ENCODE results near the gene CAMLG.

The CAMLG gene

DNA sequence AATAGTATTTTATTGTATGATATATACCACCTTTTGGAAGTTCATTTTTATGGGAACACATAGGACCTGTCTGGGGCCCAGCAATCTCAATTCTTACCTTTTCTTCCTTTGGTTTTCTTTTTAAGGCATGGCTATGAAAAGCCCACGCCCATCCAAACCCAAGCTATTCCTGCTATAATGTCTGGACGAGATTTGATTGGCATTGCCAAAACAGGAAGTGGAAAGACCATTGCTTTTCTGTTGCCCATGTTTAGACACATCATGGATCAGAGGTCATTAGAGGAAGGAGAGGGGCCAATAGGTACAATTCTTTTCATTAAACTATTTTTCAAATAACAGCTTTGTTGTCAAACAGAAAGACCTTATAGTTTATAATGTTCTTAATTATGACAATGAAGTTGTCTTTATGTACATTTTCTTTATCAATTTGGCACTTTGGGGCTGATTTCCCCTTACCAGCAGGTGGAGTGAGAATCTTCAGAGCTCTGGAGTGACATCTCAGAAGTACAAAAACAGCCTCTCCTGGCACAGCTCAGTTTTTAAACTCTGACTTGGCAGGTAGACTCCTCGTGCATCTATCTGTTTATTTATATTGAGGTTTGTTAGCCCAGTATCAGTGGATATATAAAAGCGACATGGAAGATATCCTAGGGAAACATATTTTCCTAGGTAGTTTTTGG lies 46.0 kb downstream of the CAMLG start:
- no peak for DNase-seq (ENCODE audit: low spot score)

DNA sequence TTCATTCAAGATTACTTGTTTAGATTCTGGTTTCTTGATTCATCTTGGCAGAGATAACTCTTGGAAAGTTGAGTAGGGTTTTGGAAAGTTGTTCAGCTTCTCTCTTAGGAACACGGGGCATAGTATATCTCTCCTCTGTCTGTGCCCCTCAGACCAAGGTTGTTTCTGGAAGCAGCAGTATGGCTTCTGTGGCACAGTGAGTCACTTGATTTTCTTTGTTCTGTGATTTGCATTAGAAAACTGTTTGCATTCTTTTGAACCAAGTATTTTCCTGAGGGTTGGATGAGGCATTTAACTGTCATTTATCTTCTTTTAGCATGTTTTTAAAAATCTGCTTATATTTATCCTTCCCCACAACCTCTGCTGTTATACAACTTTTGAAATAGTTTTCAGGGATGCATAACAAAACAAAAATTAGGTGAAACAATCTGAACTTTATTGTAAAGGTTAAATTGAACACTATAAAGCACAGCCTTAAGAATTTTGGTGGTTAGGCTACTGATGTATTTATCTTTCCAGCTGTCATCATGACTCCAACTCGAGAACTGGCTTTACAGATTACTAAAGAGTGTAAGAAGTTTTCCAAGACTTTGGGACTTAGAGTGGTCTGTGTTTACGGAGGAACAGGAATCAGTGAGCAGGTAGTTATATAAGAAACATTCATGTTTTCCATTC lies 46.7 kb downstream of the CAMLG start:
- DNase-seq (ENCODE audit: low spot score), result no peak

DNA sequence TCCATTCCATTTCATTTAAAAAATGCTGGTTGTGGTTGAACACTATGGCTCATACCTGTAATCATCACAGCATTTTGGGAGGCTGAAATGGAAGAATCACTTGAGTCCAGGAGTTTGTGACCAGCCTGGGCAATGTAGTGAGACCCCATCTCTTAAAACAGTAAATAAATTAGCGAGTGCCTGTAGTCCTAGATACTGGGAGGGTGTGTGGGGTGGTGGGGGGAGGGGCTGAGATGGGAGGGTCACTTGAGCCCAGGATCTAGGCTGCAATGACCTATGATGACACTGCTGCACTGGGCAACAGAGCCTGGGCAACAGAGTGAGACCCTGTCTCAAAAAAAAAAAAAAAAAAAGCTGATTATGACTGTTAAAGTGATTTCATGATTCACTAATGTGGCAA lies 49.3 kb downstream of the CAMLG start:
- no peak for DNase-seq (ENCODE audit: low spot score)

DNA sequence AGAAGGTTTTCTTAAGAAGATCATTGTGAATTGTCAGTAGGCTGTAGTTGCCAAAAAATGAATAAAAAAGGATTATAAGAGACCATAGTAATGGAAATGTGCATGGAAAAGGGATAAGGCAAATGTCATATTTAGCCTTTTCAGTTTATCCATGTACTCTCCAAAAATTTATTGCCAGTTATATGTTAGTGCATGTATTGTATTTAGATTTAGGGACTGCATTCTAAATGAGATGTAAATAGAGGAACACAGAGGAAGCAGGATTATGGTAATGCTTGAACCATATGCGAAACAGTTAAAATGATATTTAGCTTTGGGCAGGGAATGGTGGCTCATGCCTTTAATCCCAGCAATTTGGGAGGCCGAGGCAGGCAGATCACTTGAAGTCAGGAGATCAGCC lies 53.2 kb downstream of the CAMLG start:
- no peak for DNase-seq (ENCODE audit: low spot score)

DNA sequence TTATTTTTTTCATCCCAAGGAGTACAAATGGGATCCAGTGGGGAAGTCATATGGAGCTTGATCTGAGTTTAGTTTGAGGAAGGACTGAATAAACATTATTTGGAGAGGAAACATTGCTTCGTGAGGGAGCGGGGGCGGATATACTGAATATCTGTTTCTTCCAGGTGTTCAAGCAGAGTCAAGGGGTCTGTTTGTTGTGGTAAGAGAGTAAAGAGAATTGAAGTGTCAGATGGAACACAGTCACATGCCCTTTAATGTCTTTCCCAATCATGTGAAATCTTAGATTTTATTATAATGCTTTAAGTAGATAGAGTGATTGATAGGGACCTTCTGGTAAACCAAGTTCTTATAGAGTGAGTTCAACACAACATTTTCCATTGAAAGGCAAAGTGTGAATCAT lies 53.9 kb downstream of the CAMLG start:
- no peak for DNase-seq (ENCODE audit: low spot score)

DNA sequence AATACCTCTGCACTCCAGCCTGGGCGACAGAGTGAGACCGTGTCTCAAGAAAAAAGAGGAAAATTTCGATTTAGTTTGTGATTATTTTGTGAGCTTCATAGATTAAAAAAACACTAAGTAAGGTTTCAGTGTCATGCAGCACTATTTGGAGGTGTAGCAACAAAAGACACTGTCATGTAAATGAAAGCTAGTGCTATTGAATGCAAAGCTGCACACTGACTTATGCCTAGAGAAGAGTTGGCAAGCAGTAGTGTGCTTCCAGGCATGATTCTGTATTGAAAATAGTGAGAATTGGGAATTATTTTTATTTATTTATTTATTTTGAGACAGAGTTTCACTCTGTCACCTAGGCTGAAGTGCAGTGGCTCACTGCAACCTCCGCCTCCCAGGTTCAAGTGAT lies 54.8 kb downstream of the CAMLG start:
- DNase-seq (ENCODE audit: low spot score), result no peak

DNA sequence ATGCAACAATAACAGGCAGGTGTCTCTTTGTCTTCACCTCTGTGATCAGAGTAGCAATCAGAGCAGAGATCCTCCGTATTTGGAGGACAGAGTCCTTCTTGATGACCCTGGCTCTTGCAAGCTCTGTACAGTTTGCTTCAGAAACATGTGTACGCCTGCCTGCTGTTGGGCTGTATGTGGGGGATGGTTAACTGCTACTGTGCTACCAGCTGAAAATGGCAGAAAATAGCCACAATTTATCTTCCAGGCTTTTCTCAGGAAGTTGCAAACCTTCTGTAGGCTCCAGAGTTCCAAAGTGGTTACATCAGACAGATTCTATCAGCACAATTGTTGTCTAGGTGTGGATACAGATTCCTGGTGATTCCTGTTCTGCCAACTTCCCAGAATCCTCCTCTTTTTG lies 55.7 kb downstream of the CAMLG start:
- no peak for DNase-seq (ENCODE audit: low spot score)

DNA sequence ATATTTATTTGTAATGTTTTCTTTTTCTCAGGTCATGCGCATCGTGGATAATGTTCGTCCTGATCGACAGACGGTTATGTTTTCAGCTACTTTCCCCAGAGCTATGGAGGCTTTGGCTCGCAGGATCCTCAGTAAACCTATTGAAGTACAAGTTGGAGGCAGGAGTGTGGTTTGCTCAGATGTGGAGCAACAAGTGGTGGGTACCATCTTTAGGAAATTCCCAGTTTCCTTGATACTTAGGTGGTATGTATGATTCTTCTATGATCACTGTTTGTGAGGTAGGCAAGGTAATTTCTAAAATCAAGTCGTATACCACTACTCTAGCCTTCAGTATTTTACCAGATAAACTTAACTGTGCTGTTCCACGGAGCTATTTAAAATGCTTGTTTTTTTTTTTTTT lies 56.5 kb downstream of the CAMLG start:
- DNase-seq (ENCODE audit: low spot score), result no peak

DNA sequence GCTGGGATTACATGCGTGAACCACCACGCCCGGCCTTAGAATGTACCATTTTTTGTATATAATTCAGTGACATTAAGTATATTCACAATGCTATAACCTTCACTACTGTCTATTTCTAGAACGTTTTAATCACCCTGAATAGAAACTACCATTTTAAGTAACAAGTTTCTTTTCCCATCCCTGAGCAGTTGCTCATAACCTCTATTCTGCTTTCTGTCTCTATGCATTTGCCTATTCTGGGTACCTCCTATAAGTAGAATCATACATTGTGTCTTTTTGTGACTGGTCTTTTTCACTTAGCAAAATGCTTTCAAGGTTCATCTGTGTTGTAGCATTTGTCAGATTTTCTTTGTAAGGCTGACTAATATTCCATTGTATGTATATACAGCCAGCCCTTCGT lies 60.1 kb downstream of the CAMLG start:
- no peak for DNase-seq (ENCODE audit: low spot score)

Data from CD4-positive, alpha-beta T cell treated with Interleukin-6 at 100 ng/mL for 8 hours (primary cell).